Midbrain (tissue), 1 donor: ENCODE measurements around the gene MBNL3.
"Not testable (repeated sequence)": the region's sequence is repeated elsewhere in the genome, so short reads cannot be mapped to it uniquely, and the experiment has no call there.

ENCODE experiments used
- DNase-seq: peaks from one replicate; lab custom pipeline; 2025; lab: John Stamatoyannopoulos, UW

MBNL3 gene

DNA sequence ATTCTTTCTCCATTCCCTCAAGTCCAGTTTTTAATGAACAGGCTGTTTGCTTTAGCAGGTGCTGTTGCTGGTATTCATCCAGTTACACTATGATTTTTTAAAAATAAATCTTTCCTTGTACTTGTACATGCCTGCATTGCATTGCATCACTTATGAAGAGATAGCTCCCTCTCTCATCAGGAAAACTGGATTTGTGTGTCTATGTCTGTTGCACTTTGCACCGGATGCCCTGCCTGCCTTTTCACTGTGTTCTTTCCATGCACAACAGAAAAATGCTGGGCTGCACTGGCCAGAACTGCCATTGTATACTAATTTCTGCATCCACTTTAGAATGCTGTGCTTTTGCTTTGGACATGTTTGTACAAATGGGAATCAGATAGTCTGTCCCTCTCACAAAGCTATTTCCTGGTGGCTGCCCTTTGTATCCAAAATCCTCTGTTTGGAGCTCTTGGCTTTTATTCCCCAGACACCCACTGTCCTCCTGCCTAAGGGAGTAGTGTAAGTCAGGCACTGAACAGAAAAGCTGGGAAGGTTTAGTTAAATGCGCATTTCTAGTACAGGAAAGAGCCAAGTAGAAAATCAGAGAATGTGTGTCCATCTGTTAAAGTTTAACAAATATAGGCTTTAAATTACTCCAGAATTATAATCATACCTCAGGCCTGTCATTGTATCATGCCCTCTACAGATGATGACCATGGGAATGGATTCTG, 119.1 kb downstream of the MBNL3 start:
- no peak for DNase-seq

DNA sequence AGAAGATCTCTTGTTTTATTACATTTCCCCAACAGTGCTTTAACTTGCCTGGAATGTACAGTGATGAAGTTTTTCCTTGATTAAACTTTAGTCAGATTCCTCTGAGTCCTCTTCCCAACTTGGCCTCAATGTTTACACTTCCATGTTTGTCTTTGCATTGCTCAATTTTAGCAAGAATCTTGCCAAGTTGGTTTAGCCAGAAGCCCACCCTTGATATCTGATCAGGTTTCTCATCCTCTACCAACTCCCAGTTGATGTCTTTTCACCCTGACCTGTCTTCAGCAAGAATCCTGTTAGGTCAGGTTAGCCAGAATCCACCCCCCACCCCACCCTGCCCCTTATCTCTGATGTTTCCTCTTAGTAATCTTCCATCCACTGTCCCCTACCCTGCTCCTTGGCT, 120.9 kb downstream of the MBNL3 start:
- DNase-seq: no peak

DNA sequence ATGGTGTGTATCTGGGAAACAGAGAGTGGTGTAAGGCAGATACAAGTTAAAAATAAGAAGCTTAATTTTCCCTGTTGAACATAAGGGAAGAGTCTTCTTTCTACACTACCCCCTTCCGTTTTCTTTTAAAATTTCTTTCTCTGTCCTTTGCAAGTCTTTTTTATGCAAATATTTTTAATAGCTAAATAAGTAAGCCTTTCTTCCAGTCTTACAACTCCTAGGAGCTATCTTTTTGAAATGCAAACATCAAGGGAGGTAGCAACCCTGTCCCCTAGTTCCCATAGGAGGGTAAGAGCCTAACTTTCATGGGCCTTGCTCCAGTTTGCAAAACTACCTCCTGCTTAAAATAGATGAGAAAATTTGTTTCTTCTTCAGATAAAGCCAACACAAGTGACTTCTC, 121.5 kb downstream of the MBNL3 start:
- DNase-seq: no peak

DNA sequence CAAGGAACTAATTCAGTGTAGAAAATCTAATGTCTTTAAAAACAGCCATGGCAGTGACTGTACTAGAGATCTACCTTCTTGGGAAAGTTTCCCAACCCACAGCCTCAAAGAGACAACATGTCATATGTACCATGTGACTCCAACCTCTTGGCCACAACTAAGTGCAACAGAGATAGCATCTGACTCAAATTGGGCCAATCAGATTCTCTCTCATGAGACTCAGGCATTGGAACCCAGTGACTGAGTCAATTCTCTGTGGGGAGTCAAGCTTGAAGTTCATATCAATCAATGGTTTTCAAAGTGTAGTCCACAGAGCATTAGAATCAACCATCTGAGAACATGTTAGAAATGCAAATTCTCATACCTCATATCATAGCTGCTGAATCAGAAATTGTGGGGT, 123.3 kb downstream of the MBNL3 start:
- no peak for DNase-seq

DNA sequence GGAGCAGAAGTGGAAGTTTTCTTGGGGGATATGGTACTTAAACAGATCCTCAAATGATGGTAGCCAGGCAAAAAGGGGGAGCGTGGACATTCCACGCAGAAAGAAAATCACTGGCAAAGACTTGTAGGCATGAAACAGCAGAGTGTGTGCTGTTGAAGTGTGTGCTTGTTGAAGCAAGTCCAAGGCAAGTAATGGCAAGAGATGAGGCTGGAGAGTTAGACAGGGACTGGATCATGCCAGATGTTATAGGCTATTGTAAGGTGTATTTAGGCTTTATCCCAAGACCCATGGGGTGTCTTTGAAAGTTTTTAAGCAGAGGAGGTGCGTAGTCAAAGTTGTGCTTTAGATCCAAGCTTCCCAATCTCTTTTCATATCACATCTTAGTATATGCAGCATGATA, 124.5 kb downstream of the MBNL3 start:
- DNase-seq: no peak

DNA sequence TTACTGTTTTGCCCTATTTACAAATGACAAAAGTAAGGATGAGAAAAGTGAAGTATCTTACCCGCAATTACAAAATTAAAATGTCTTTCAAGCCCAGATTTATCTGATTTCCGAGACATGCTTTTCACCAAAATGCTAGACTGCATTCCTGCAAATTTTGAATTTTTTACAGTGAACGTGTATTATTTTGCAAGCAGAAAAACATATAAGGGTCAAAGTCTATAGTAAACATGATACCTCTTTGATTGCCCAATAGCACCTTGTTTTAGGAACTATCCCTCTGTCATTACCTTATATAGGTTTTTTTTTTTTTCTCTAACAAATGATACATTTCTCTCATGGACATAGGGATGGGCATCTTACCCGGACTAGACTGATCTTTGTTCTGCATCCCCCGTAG, 135.4 kb downstream of the MBNL3 start:
- no peak for DNase-seq

DNA sequence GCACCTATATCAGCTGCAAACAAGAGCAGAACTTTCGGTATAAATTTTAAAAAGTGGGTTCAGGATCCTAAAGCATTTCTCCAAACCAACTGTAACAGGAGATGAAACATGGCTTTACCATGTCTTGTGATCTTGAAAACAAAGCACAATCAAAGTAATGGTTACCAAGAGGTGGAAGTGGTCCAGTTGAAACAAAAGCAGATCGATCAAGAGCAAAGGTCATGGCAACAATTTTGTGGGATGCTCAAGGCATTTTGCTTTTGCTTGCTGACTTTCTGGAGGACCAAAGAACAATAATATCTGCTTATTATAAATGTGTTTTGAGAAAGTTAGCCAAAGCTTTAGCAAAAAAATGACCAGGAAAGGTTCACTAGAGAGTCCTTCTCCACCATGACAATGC, 152.7 kb downstream of the MBNL3 start:
- no peak for DNase-seq

- DNase-seq: no peak
Observed at GRCh38 chrX:132333351-132333750, 155.5 kb downstream of the MBNL3 start.

- no peak for DNase-seq
Observed at GRCh38 chrX:132331532-132331931, 157.3 kb downstream of the MBNL3 start.

- no peak for DNase-seq
Observed at GRCh38 chrX:132331000-132331399, 157.8 kb downstream of the MBNL3 start.

- no peak for DNase-seq
Observed at GRCh38 chrX:132330156-132330729, 158.6 kb downstream of the MBNL3 start.

DNA sequence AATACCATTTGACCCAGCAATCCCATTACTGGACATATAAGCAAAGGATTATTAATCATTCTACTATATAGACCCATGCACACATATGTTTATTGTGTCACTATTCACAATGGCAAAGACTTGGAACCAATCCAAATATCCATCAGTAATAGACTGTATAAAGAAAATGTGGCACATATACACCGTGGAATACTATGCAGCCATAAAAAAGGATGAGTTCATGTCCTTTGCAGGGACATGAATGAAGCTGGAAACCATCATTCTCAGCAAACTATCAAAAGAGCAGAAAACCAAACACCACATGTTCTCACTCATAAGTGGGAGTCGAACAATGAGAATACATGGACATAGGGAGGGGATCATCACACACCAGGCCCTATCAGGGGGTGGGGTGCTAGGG, 161.9 kb downstream of the MBNL3 start:
- DNase-seq: not testable (repeated sequence)
